Panc1 (cell line): ENCODE data around the gene SDSL. TPM values are rescaled to one million over a fixed set of nuclear protein-coding genes. Genes with fewer than 3 reads are reported as not detected.

Experiments used
- ATAC-seq: fragments of 200-7000 bp; cut with Tn5 transposase; 2 replicates; pipeline ENCODE4 v1.9.1; 2020; ENCODE audit warnings: mild to moderate bottlenecking, moderate library complexity
- BruUV-seq: library from RNA; stranded (reverse); fragments of 400-500 nt; replicated peaks from 2 replicates; lab custom pipeline; 2021; lab: Mats Ljungman, UMichigan
- CTCF ChIA-PET: fragments of 300-600 bp; sonication (Branson Sonifier 250); formaldehyde crosslinking; loops from one replicate; lab custom pipeline; 2022; ENCODE audit warnings: antibody characterized with exemption; lab: Charles Lee
- POLR2A ChIA-PET: fragments of 300-600 bp; sonication (Branson Sonifier 250); formaldehyde crosslinking; loops from one replicate; lab custom pipeline; 2022; ENCODE audit warnings: antibody characterized with exemption; lab: Charles Lee
- DNase-seq: peaks from one replicate; pipeline ENCODE4 v3.0.0-alpha.2; 2010; ENCODE audit warnings: low read depth, low spot score
- H3K27ac ChIP-seq: 2 replicates; pipeline ENCODE4 v1.5.1; 2011; ENCODE audit warnings: mild to moderate bottlenecking, low read length, inconsistent platforms
- H3K27me3 ChIP-seq: fragments of 200-500 bp; sonication (Bioruptor generic); 2 replicates; pipeline ENCODE4 v1.6.0; 2014; ENCODE audit warnings: low read length, inconsistent platforms; ENCODE audit not compliant: control insufficient read depth, insufficient read depth
- H3K36me3 ChIP-seq: fragments of 200-500 bp; sonication (Bioruptor generic); 2 replicates; pipeline ENCODE4 v1.5.1; 2014; ENCODE audit warnings: inconsistent platforms, mild to moderate bottlenecking, low read length, moderate library complexity; ENCODE audit not compliant: control insufficient read depth, insufficient read depth
- H3K4me1 ChIP-seq: 2 replicates; pipeline ENCODE4 v1.5.1; 2011; ENCODE audit warnings: inconsistent platforms, mild to moderate bottlenecking, low read length, moderate library complexity; ENCODE audit not compliant: control insufficient read depth, insufficient read depth
- H3K4me3 ChIP-seq, 2 experiments: 2 replicates each; pipeline ENCODE4 v1.5.1; 2011 to 2012; ENCODE audit warnings: low read depth in 2 of 2, low read length in 2 of 2, mild to moderate bottlenecking in 2 of 2, inconsistent platforms in 1 of 2, moderate library complexity in 1 of 2
- H3K9me3 ChIP-seq: fragments of 200-500 bp; sonication (Bioruptor generic); 2 replicates; pipeline ENCODE4 v1.5.1; 2014; ENCODE audit warnings: low read depth, mild to moderate bottlenecking, inconsistent platforms, low read length, moderate library complexity; ENCODE audit not compliant: control insufficient read depth, insufficient read depth
- POLR2AphosphoS5 ChIP-seq: IDR thresholded peaks from 2 replicates; pipeline ENCODE4 v1.6.1; 2012; ENCODE audit warnings: mild to moderate bottlenecking, low read depth, low read length, moderate library complexity
- REST ChIP-seq, 2 experiments: IDR thresholded peaks; 2 replicates each; pipeline ENCODE4 v1.6.1; 2011 to 2012; ENCODE audit warnings: low read depth in 2 of 2, control low read depth in 1 of 2, low read length in 1 of 2, mild to moderate bottlenecking in 1 of 2, moderate library complexity in 1 of 2; ENCODE audit not compliant: insufficient read depth in 1 of 2
- SIN3A ChIP-seq: IDR thresholded peaks from 2 replicates; pipeline ENCODE4 v1.6.1; 2012; ENCODE audit warnings: low read depth, mild to moderate bottlenecking, low read length, moderate library complexity, borderline replicate concordance; ENCODE audit not compliant: insufficient read depth
- TCF7L2 ChIP-seq: IDR thresholded peaks from 2 replicates; pipeline ENCODE4 v1.6.1; 2011; ENCODE audit warnings: mild to moderate bottlenecking, low read depth, low read length, inconsistent platforms
- in situ Hi-C: cut with HindIII; loops from 2 replicates; pipeline ENCODE4 v1.10.0; 2016; ENCODE audit warnings: low sequenced_read_pairs, low pct_unique_long_range_greater_than_20kb
- intact Hi-C: fragments of 100-400 bp; cut with micrococcal nuclease; formaldehyde crosslinking; loops from one replicate; pipeline ENCODE4 v1.10.0; 2022; ENCODE audit not compliant: unreplicated experiment
- total RNA-seq: library from RNA; stranded (reverse); gene quantifications from one replicate; pipeline ENCODE4 v1.2.1, GENCODE V29; 2021; ENCODE audit not compliant: unreplicated experiment
- TF ChIP-seq, protein P1 (sequence below): fragments of 450-650 bp; IDR thresholded peaks from 2 replicates; pipeline ENCODE4 v1.5.1; 2017; ENCODE audit warnings: mild to moderate bottlenecking

Gene SDSL
- total RNA-seq, 1 experiment from 2014 or later = 5.8 TPM

GRCh38 chr12:113472191-113473121 lies 50.3 kb downstream of the SDSL start:
- intact Hi-C loops = no loop called here
- ChIA-PET CTCF (interaction anchor here (0.6 kb wide), 1 partner anchor 259 kb away, joined by 3 read pairs; no protein-coding TSS in a partner anchor), POLR2A (interaction anchor here (0.6 kb wide), 1 partner anchor 443 kb away, joined by 4 read pairs; no protein-coding TSS in a partner anchor)
- TF ChIP-seq TCF7L2 (no peak), REST (IDR thresholded peaks at IDR 0.05; ENCODE audit: insufficient read depth in 1 of 2, low read depth in 2 of 2, low read length in 1 of 2) (no peak), POLR2AphosphoS5 (no peak), SIN3A (no peak)
- TF ChIP-seq, protein P1, sequence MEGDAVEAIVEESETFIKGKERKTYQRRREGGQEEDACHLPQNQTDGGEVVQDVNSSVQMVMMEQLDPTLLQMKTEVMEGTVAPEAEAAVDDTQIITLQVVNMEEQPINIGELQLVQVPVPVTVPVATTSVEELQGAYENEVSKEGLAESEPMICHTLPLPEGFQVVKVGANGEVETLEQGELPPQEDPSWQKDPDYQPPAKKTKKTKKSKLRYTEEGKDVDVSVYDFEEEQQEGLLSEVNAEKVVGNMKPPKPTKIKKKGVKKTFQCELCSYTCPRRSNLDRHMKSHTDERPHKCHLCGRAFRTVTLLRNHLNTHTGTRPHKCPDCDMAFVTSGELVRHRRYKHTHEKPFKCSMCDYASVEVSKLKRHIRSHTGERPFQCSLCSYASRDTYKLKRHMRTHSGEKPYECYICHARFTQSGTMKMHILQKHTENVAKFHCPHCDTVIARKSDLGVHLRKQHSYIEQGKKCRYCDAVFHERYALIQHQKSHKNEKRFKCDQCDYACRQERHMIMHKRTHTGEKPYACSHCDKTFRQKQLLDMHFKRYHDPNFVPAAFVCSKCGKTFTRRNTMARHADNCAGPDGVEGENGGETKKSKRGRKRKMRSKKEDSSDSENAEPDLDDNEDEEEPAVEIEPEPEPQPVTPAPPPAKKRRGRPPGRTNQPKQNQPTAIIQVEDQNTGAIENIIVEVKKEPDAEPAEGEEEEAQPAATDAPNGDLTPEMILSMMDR = no peak
- in situ Hi-C loops = no loop called here
- Histone ChIP-seq H3K9me3 (no peaks in the 10 kb centered on the region), H3K27me3 (peaks cover 45% of the 10 kb centered on the region), H3K4me3 (no peak overlapping the region), H3K27ac (no peak overlapping the region), H3K36me3 (no peaks in the 10 kb centered on the region), H3K4me1 (peaks cover 13% of the 10 kb centered on the region)
- no peak for DNase-seq
- no TSS peak for BruUV-seq
- ATAC-seq = no peak

GRCh38 chr12:113473400-113473799 lies 51.2 kb downstream of the SDSL start:
- Histone ChIP-seq H3K9me3 (no peaks in the 10 kb centered on the region), H3K36me3 (no peaks in the 10 kb centered on the region), H3K27me3 (peaks cover 47% of the 10 kb centered on the region), H3K27ac (no peak overlapping the region), H3K4me1 (peaks cover 9% of the 10 kb centered on the region), H3K4me3 (no peak overlapping the region)
- TF ChIP-seq SIN3A = no peak
- TF ChIP-seq, protein P1 = no peak
- TF ChIP-seq REST (IDR thresholded peaks at IDR 0.05; ENCODE audit: insufficient read depth in 1 of 2, low read depth in 2 of 2, low read length in 1 of 2) = no peak
- TF ChIP-seq POLR2AphosphoS5 = no peak
- TF ChIP-seq TCF7L2 = no peak
- ATAC-seq = no peak
- CTCF ChIA-PET = no interaction called here
- POLR2A ChIA-PET = no interaction called here
- no peak for DNase-seq
- no TSS peak for BruUV-seq
- in situ Hi-C loops = no loop called here
- intact Hi-C loops = no loop called here
